Camera-type eye (tissue), 1 donor: ENCODE data around the gene TIMM22. TPM values are rescaled to one million over a fixed set of nuclear protein-coding genes. Genes with fewer than 3 reads are reported as not detected.

ENCODE experiments used
- total RNA-seq: library from RNA; depleted of rRNA; stranded (reverse); fragments of >200 nt; gene quantifications from one replicate; pipeline ENCODE4 v1.2.3, GENCODE V29; 2014

Gene TIMM22
- total RNA-seq, result 16.9 TPM

DNA sequence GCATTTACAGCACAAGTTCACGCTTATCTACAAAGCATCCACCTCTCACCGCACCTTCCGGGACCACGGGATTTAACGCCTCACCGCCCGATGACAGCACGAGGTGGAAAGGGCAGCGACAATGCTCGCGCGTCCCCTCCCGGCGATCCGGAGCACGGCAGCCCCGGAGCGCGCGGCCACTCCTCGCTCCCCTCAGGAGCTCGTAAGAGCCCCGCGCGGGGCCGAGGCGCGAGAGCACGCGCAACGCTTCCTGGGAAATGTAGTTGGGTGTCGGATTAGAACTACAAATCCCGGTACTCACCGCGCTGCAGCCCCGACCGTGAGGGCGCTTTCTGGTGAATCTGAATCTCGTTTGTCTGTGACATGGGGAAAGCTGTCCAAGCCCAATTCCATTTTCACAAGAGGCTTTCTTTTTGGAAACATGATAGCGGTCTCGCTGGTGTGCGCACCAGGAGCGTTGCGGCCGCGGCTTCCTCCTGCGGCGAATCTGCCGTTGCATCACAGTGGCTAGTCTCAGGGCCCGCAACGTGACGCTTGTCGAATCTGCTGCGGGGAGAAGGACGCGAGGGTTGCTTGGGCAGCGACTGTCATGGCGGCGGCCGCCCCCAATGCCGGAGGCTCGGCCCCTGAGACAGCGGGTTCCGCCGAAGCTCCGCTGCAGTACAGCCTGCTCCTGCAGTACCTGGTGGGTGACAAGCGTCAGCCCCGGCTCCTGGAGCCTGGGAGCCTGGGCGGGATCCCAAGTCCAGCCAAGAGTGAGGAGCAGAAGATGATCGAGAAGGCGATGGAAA, at the start of gene TIMM22:
TIMM22 (plus strand) TSS at position 576 of the 791 bp plus-strand sequence; CDS start at position 590, 14 bp downstream.

GRCh38 chr17:979539-980405, 17.2 kb upstream of the TIMM22 start, which contains the start of gene NXN:
TSS of gene NXN (minus strand) at chr17:979776.

Other genes starting within 250 kb of the TIMM22 start
- gene GEMIN4, start 244.9 kb upstream of the TIMM22 start, total RNA-seq, result 18.7 TPM
- gene GLOD4, start 214.8 kb upstream of the TIMM22 start, total RNA-seq, result 92.0 TPM
- 20.0 TPM for gene MRM3, start 214.8 kb upstream of the TIMM22 start, total RNA-seq
- 70.3 TPM for gene NXN, start 17.4 kb upstream of the TIMM22 start, total RNA-seq
- gene ABR, start 182.9 kb downstream of the TIMM22 start, total RNA-seq, result 105 TPM